Heart right ventricle (tissue), 16 donors: Measurements from ENCODE around the gene ANKRD62. TPM values are rescaled to one million over a fixed set of nuclear protein-coding genes. Genes with fewer than 3 reads are reported as not detected.

Source experiments
- ATAC-seq, 8 donors: fragments of 200-7000 bp; cut with Tn5 transposase; one replicate each; pipeline ENCODE4 v1.9.1; 2020; ENCODE audit warnings: mild to moderate bottlenecking in 8 of 8, moderate library complexity in 8 of 8, moderate number of reproducible peaks in 1 of 8
- DNase-seq, 2 donors: peaks; one replicate each; pipeline ENCODE4 v3.0.0-alpha.2; 2020
- H3K27ac ChIP-seq, 10 donors: fragments of 200-600 bp; sonication (generic) in 2 of 10; one replicate each; pipeline versions ENCODE4 v1.5.0 to v1.8.0; 2020 to 2022; ENCODE audit warnings: mild to moderate bottlenecking in 3 of 10
- H3K27me3 ChIP-seq, 7 donors: fragments of 200-600 bp; one replicate each; pipeline ENCODE4 v1.8.0; 2021 to 2022; ENCODE audit warnings: mild to moderate bottlenecking in 2 of 7
- H3K36me3 ChIP-seq, 9 donors: fragments of 200-600 bp; sonication (generic) in 1 of 9; one replicate each; pipeline versions ENCODE4 v1.5.0 to v1.8.0; 2020 to 2022; ENCODE audit warnings: mild to moderate bottlenecking in 2 of 9
- H3K4me1 ChIP-seq, 9 donors: fragments of 200-600 bp; sonication (generic) in 1 of 9; one replicate each; pipeline versions ENCODE4 v1.5.0 to v1.8.0; 2020 to 2022; ENCODE audit warnings: mild to moderate bottlenecking in 4 of 9
- H3K4me3 ChIP-seq, 10 donors: fragments of 200-600 bp; sonication (generic) in 2 of 10; one replicate each; pipeline versions ENCODE4 v1.5.0 to v1.8.0; 2020 to 2022; ENCODE audit warnings: mild to moderate bottlenecking in 7 of 10, moderate library complexity in 2 of 10
- H3K9me3 ChIP-seq, 11 donors: fragments of 200-600 bp in 10 of 11; sonication (generic) in 2 of 11; one replicate each; pipeline versions ENCODE4 v1.5.0 to v1.8.0; 2013 to 2022; ENCODE audit warnings: mild to moderate bottlenecking in 2 of 11, control low read depth in 1 of 11, moderate library complexity in 1 of 11
- WGBS, 2 donors: extraction: QIAGEN DNeasy Blood & Tissue Kit; methylation state at CpG; one replicate each; pipeline ENCODE4 v1.1.7; 2013; ENCODE audit warnings: inconsistent platforms in 1 of 2; 5-methylcytosine and 5-hydroxymethylcytosine counted together
- intact Hi-C, 10 donors: fragments of 100-400 bp; cut with DNase I; formaldehyde crosslinking; loops; one replicate each; pipeline versions ENCODE4 v1.11.1 to v1.14.2; 2022
- polyA plus RNA-seq, 2 donors: library from polyadenylated mRNA; stranded (reverse); fragments of 200-250 nt; gene quantifications; one replicate each; pipeline ENCODE4 v1.2.3, GENCODE V29; 2013
- total RNA-seq, 10 donors: library from RNA; stranded (reverse); fragmentation: NEBNext Ultra II Directional in 3 of 10; extraction: Animal tissue kit (Norgen Biotek cat#: 25700) in 3 of 10; gene quantifications; one replicate each; pipeline versions ENCODE4 v1.2.1 to v1.2.4, GENCODE V29; 2021 to 2023
- TF ChIP-seq, protein P1 (sequence below), 9 donors: fragments of 200-600 bp; sonication (generic) in 2 of 9; IDR thresholded peaks; one replicate each; pipeline versions ENCODE4 v1.5.0 to v1.8.0; 2021 to 2022; ENCODE audit warnings: antibody characterized with exemption in 9 of 9, mild to moderate bottlenecking in 5 of 9, moderate library complexity in 1 of 9
- donor health status: Arrhythmogenic right ventricular cardiomyopathy.
- donor health status: ischemic (EF 13 %, LVEDD 7.1; RV severe dilation, severe dysfunction).
- donor health status: healthy with polysubstance abuse.
- donor health status: DM: no; HTN: yes; CAD: no.
- donor health status: DM: no; HTN: no; CAD: no.
- donor health status: ischemic (EF 25% LVEDD 6.9; RV normal size, moderate dysfunction).
- donor health status: ischemic (EF 25% LVEDD 5.7; RV mildly dilated, moderate dysfunction).
- donor health status: healthy.
- donor health status: DM: yes; HTN: yes; CAD: no.
- donor health status: Ischemic cardiomyopathy.
- donor health status: ischemic (EF 35%, LVEDD 5.7; RV mildly dilated, moderate dysfunction).
- donor health status: nonischemic (EF 11% LVEDD 7.7; RV severe dilation, severe dysfunction).
- donor health status: DM: yes; HTN: yes; CAD: no.
- donor health status: PGD.
- donor health status: ischemic (EF 29% LVEDD 5.4; RV normal size, mild dysfunction).
- donor health status: nonischemic (EF 23%, LVEDD 6.1; RV moderate dilation, normal function).

ANKRD62 gene
- total and polyA plus RNA-seq, 12 donors: not detected

DNA sequence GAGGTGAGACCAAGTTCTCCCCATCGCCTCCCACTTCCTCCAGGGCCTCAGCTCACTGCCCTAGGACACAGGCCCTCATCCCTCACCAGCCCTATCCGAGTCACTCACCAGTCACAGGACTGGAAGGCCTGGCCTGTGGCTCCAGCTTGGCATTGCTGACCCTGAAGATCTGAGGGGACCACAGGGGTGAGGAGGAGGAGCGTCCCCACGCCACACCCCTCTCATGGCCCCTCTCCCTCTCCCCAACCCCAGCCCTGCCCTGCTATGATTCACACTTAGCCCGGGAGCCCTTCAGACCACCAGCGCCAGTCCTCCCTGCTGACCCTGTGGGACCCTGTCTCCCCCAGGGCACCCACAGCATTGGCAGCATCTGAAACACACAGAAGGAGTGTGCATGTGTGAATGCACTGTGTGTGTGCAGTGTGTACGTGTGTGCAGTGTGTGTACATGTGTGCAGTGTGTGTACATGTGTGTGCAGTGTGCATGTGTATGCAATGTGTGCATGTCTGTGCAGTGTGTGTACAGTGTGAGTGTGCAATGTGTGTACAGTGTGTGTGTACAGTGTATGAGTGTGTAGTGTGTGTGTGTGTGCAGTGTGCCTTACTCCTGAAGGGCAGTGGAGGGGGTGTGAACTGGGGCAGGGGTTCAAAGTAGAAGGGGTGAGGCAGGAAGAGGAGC is 29.4 kb upstream of the ANKRD62 start:
- 86 to 93% methylated on average over 7 of the region's 7 CpGs for WGBS, 2 donors

DNA sequence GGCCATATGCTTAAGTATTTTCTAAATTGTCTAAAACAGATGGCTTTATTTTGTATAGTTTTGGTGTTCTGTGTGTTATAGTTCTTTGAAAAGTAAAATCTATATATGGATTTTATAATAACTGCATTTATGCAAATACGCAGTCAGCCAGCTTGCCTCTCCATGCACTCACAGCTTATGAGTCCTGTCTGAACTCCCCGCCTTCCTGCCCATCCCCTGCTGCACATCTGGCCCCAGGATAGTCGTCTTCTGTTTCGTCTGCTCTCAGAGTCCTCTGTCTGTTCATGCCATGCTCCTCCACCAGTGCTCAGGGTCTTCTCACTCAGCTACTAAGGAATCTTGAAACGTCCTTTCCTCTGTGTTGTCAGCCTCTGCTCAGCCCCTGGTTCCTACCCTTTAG is 28.2 kb upstream of the ANKRD62 start:
- Histone ChIP-seq H3K27me3 (no peaks in the 10 kb centered on the region), H3K9me3 (no peaks in the 10 kb centered on the region), H3K4me1 (no peaks in the 10 kb centered on the region), H3K36me3 (no peaks in the 10 kb centered on the region), H3K27ac (no peak overlapping the region), H3K4me3 (no peak overlapping the region)
- 76 to 77% methylated on average over 5 of the region's 5 CpGs for WGBS, 2 donors
- TF ChIP-seq, protein P1, sequence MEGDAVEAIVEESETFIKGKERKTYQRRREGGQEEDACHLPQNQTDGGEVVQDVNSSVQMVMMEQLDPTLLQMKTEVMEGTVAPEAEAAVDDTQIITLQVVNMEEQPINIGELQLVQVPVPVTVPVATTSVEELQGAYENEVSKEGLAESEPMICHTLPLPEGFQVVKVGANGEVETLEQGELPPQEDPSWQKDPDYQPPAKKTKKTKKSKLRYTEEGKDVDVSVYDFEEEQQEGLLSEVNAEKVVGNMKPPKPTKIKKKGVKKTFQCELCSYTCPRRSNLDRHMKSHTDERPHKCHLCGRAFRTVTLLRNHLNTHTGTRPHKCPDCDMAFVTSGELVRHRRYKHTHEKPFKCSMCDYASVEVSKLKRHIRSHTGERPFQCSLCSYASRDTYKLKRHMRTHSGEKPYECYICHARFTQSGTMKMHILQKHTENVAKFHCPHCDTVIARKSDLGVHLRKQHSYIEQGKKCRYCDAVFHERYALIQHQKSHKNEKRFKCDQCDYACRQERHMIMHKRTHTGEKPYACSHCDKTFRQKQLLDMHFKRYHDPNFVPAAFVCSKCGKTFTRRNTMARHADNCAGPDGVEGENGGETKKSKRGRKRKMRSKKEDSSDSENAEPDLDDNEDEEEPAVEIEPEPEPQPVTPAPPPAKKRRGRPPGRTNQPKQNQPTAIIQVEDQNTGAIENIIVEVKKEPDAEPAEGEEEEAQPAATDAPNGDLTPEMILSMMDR (IDR thresholded peaks at IDR 0.05): no peak
- DNase-seq (no peak), ATAC-seq (no peak)
- intact Hi-C loops: no loop called here

More for the DNA sequence above, 29.4 kb upstream of the ANKRD62 start:
- no peaks in the 10 kb centered on the region for H3K4me1 ChIP-seq
- TF ChIP-seq, protein P1 (IDR thresholded peaks at IDR 0.05): no peak
- no peaks in the 10 kb centered on the region for H3K27me3 ChIP-seq
- no peak overlapping the region for H3K4me3 ChIP-seq
- DNase-seq (peak in 1 of 2 donors; percentile 11), ATAC-seq (peak in 1 of 8 donors; percentile 13)
- intact Hi-C loops: no loop called here
- no peaks in the 10 kb centered on the region for H3K9me3 ChIP-seq
- no peak overlapping the region for H3K27ac ChIP-seq
- no peaks in the 10 kb centered on the region for H3K36me3 ChIP-seq

DNA sequence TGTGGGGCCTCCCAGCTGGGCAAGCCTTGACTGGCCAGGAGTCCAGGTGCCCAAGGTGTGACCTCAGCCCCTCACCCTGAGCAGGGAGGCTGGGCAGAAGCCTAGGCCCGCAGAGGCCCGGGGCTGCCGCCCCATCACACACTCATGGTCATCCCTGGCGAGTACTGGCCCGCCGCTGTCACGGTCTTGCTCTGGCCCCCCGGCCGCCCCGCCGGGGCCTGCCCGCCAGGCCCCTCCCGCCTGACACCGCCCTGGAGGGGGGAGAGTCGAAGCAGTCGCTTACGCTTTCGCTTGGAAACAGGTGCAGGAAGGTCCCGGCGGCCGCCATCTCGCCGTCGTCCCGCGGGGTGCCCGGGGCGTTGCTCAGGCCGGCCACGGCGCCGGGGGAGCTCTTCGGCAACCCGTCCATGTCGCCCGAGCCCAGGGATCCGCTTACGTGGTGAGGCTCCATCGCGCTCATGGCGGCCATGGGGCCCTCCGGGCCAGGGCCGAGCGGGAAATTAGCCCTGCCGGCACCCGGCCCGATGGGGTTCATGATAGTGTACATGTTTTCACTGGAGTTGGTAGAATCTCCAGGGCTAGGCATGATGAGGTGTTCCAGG is 26.6 kb upstream of the ANKRD62 start:
- intact Hi-C loops: no loop called here
- ATAC-seq: peak in 2 of 8 donors; percentile 29 to 43
- DNase-seq: peak in 1 of 2 donors; percentile 10

DNA sequence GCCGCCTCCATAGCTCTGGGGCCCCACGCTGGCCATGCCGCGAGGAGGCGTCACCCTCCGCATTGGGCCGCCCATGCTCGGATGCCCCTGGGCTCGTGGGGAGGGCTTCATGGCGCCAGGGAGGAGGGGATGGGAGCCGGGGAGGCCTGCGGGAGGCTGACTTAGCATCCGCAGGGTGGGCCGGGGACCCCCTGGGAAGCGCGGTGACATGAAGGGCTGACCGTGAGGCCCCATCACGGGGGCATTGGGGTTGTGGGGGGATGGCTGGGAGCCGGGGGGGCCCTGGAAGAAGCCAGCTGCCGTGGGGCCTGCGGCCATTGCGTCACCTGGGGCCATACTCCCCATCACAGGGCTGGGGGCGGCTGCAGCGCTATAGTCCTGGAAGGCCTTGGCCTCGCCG is 26.0 kb upstream of the ANKRD62 start:
- 97 to 99% methylated on average over 25 to 26 of the region's 26 CpGs for WGBS, 2 donors
- peak in 2 of 8 donors; percentile 15 to 37 for ATAC-seq
- intact Hi-C loops: no loop called here
- no peaks in the 10 kb centered on the region for H3K4me1 ChIP-seq
- H3K4me3 ChIP-seq: no peak overlapping the region
- TF ChIP-seq, protein P1 (IDR thresholded peaks at IDR 0.05): no peak
- H3K27ac ChIP-seq: no peak overlapping the region
- no peaks in the 10 kb centered on the region for H3K27me3 ChIP-seq
- no peaks in the 10 kb centered on the region for H3K36me3 ChIP-seq
- no peaks in the 10 kb centered on the region for H3K9me3 ChIP-seq
- DNase-seq: no peak

More for the DNA sequence above, 26.6 kb upstream of the ANKRD62 start:
- no peak overlapping the region for H3K27ac ChIP-seq
- no peaks in the 10 kb centered on the region for H3K4me1 ChIP-seq
- TF ChIP-seq, protein P1 (IDR thresholded peaks at IDR 0.05): no peak
- WGBS, 2 donors: 97 to 98% methylated on average over 46 to 47 of the region's 47 CpGs
- no peaks in the 10 kb centered on the region for H3K9me3 ChIP-seq
- no peaks in the 10 kb centered on the region for H3K36me3 ChIP-seq
- no peaks in the 10 kb centered on the region for H3K27me3 ChIP-seq
- H3K4me3 ChIP-seq: no peak overlapping the region
